SK-N-SH (cell line): ENCODE results near the gene SPATA33. TPM values are rescaled to one million over a fixed set of nuclear protein-coding genes. Genes with fewer than 3 reads are reported as not detected.

Experiments used
- CTCF ChIA-PET: fragments of 300-600, 350-600 bp; formaldehyde crosslinking; extraction: SDS; loops from one replicate; lab custom pipeline; 2021; lab: Yijun Ruan, JAX
- POLR2A ChIA-PET: fragments of 350-600 bp; sonication (Branson Sonifier 250); formaldehyde crosslinking; extraction: SDS; loops from one replicate; lab custom pipeline; 2020; ENCODE audit warnings: antibody characterized with exemption, inconsistent platforms; lab: Yijun Ruan, JAX
- DNase-seq: peaks from one replicate; pipeline ENCODE4 v3.0.0; 2012
- H2AFZ ChIP-seq: fragments of 200-600 bp; sonication (generic); 2 replicates; pipeline ENCODE4 v1.8.1; 2016; ENCODE audit warnings: antibody characterized with exemption, mild to moderate bottlenecking, low read depth
- H3F3A ChIP-seq: fragments of 200-600 bp; sonication (generic); replicated peaks from 2 replicates; pipeline ENCODE3; 2016; ENCODE audit warnings: antibody characterized with exemption, mild to moderate bottlenecking; ENCODE audit not compliant: insufficient read depth
- H3K27ac ChIP-seq, 2 experiments: fragments of 200-500 bp in 1 of 2; fragments of 200-600 bp in 1 of 2; sonication (Bioruptor generic) in 1 of 2; sonication (generic), shearing (Covaris generic) in 1 of 2; 2 replicates each; pipeline versions ENCODE4 v1.5.1 to v1.6.1; 2014 to 2016; ENCODE audit warnings: low read depth in 2 of 2, inconsistent platforms in 1 of 2, low read length in 1 of 2, mild to moderate bottlenecking in 1 of 2, mixed read lengths in 1 of 2
- H3K27me3 ChIP-seq: fragments of 200-600 bp; sonication (generic), shearing (Covaris generic); 2 replicates; pipeline ENCODE4 v1.6.1; 2016; ENCODE audit warnings: mixed run types; ENCODE audit not compliant: insufficient read depth
- H3K36me3 ChIP-seq, 2 experiments: fragments of 200-500 bp in 1 of 2; fragments of 200-600 bp in 1 of 2; sonication (Bioruptor generic) in 1 of 2; sonication (generic) in 1 of 2; replicated peaks in 1 of 2; 2 replicates each; pipeline versions ENCODE3 to v1.5.1; 2014 to 2016; ENCODE audit warnings: low read length in 1 of 2, mild to moderate bottlenecking in 1 of 2; ENCODE audit not compliant: insufficient read depth in 2 of 2, control insufficient read depth in 1 of 2
- H3K4me1 ChIP-seq, 2 experiments: fragments of 200-500 bp in 1 of 2; fragments of 200-600 bp in 1 of 2; sonication (Bioruptor generic) in 1 of 2; sonication (generic), shearing (Covaris generic) in 1 of 2; 2 replicates each; pipeline versions ENCODE4 v1.5.1 to v1.6.1; 2014 to 2016; ENCODE audit warnings: low read depth in 1 of 2, low read length in 1 of 2, mixed run types in 1 of 2; ENCODE audit not compliant: insufficient read depth in 2 of 2, control insufficient read depth in 1 of 2
- H3K4me2 ChIP-seq: fragments of 200-600 bp; sonication (generic), shearing (Covaris generic); 2 replicates; pipeline ENCODE4 v1.6.1; 2017; ENCODE audit warnings: mixed run types
- H3K4me3 ChIP-seq, 2 experiments: fragments of 200-500 bp in 1 of 2; fragments of 200-600 bp in 1 of 2; sonication (Bioruptor generic) in 1 of 2; sonication (generic), shearing (Covaris generic) in 1 of 2; 2 replicates each; pipeline versions ENCODE4 v1.5.1 to v1.8.1; 2014 to 2016; ENCODE audit warnings: low read depth in 2 of 2, inconsistent platforms in 1 of 2, low read length in 1 of 2, mild to moderate bottlenecking in 1 of 2, mixed read lengths in 1 of 2, moderate library complexity in 1 of 2
- H3K79me2 ChIP-seq: fragments of 200-600 bp; sonication (generic); 2 replicates; pipeline ENCODE4 v1.8.1; 2017; ENCODE audit warnings: mild to moderate bottlenecking; ENCODE audit not compliant: insufficient read depth
- H3K9ac ChIP-seq: fragments of 200-600 bp; sonication (generic); 2 replicates; pipeline ENCODE4 v1.6.1; 2017; ENCODE audit warnings: mixed run types
- H3K9me2 ChIP-seq: fragments of 200-600 bp; sonication (generic); 2 replicates; pipeline ENCODE4 v1.6.1; 2017; ENCODE audit warnings: mixed run types
- H3K9me3 ChIP-seq: fragments of 200-600 bp; sonication (generic); 2 replicates; pipeline ENCODE4 v1.6.1; 2017; ENCODE audit warnings: mixed run types, mild to moderate bottlenecking, moderate library complexity
- H4K20me1 ChIP-seq: fragments of 200-600 bp; sonication (generic); 2 replicates; pipeline ENCODE4 v1.6.1; 2017; ENCODE audit warnings: mild to moderate bottlenecking, mixed run types; ENCODE audit not compliant: insufficient read depth
- CHD2 ChIP-seq: fragments of 150-350 bp; IDR thresholded peaks from 2 replicates; pipeline ENCODE4 v1.6.1; 2018; ENCODE audit warnings: low read length; ENCODE audit not compliant: partially characterized antibody
- EP300 ChIP-seq, 2 experiments: IDR thresholded peaks; 2 replicates each; pipeline versions ENCODE4 v1.4.0 to v1.6.1; 2012; ENCODE audit warnings: borderline replicate concordance in 1 of 2, low read depth in 1 of 2, low read length in 1 of 2
- EZH2phosphoT487 ChIP-seq: fragments of 200-600 bp; sonication (generic); IDR thresholded peaks from 2 replicates; pipeline ENCODE4 v1.6.1; 2017; ENCODE audit warnings: low read depth, mixed run types, mild to moderate bottlenecking, antibody characterized with exemption, moderate library complexity, borderline replicate concordance
- FOXM1 ChIP-seq: IDR thresholded peaks from 2 replicates; pipeline ENCODE4 v1.4.0; 2012; ENCODE audit warnings: low read depth, mild to moderate bottlenecking
- GABPA ChIP-seq: IDR thresholded peaks from 2 replicates; pipeline ENCODE4 v1.4.0; 2012; ENCODE audit warnings: low read depth, mild to moderate bottlenecking
- JUND ChIP-seq: IDR thresholded peaks from 2 replicates; pipeline ENCODE4 v1.4.0; 2012
- MAX ChIP-seq: IDR thresholded peaks from 2 replicates; pipeline ENCODE4 v1.4.0; 2012; ENCODE audit warnings: low read depth
- NFIC ChIP-seq: IDR thresholded peaks from 2 replicates; pipeline ENCODE4 v1.4.0; 2012; ENCODE audit warnings: borderline replicate concordance
- NRF1 ChIP-seq: IDR thresholded peaks from 2 replicates; pipeline ENCODE4 v1.6.1; 2012; ENCODE audit warnings: low read depth, mild to moderate bottlenecking, low read length
- POLR2AphosphoS5 ChIP-seq: IDR thresholded peaks from 2 replicates; pipeline ENCODE4 v1.6.1; 2012; ENCODE audit warnings: low read depth, low read length
- RCOR1 ChIP-seq: fragments of 150-350 bp; IDR thresholded peaks from 2 replicates; pipeline ENCODE4 v1.6.1; 2017; ENCODE audit warnings: antibody characterized with exemption, low read length
- REST ChIP-seq: IDR thresholded peaks from 2 replicates; pipeline ENCODE4 v1.6.1; 2012; ENCODE audit warnings: mild to moderate bottlenecking, low read depth, low read length, moderate library complexity
- RFX5 ChIP-seq: IDR thresholded peaks from 2 replicates; pipeline ENCODE4 v1.6.1; 2012; ENCODE audit warnings: mild to moderate bottlenecking, improper control_type of control experiment, low read length
- SIN3A ChIP-seq: IDR thresholded peaks from 2 replicates; pipeline ENCODE4 v1.6.1; 2012; ENCODE audit warnings: low read depth, mild to moderate bottlenecking, low read length, moderate library complexity, borderline replicate concordance
- TAF1 ChIP-seq: IDR thresholded peaks from 2 replicates; pipeline ENCODE4 v1.6.1; 2012; ENCODE audit warnings: low read depth, mild to moderate bottlenecking, low read length, moderate library complexity, borderline replicate concordance
- TCF12 ChIP-seq: IDR thresholded peaks from 2 replicates; pipeline ENCODE4 v1.4.0; 2012
- USF1 ChIP-seq: IDR thresholded peaks from 2 replicates; pipeline ENCODE4 v1.4.0; 2012; ENCODE audit warnings: low read depth, borderline replicate concordance
- YY1 ChIP-seq: IDR thresholded peaks from 2 replicates; pipeline ENCODE4 v1.4.0; 2012; ENCODE audit warnings: low read depth, mild to moderate bottlenecking
- WGBS: methylation state at CpG from one replicate; pipeline ENCODE4 v1.1.6; 2017; ENCODE audit warnings: low lambda C conversion rate; 5-methylcytosine and 5-hydroxymethylcytosine counted together
- polyA plus RNA-seq, 3 experiments: library from polyadenylated mRNA; depleted of rRNA; stranded (reverse); fragments of >200 nt; gene quantifications; 2 replicates each; pipeline ENCODE4 v1.2.3, GENCODE V29; 2012

Gene SPATA33
- polyA plus RNA-seq, 1 of the 3 experiments (the other 2 are of a cell fraction) = 7.2 TPM

- WGBS = 100% methylated on average over 2 of the region's 13 CpGs
- H3K36me3 ChIP-seq = peaks cover 8 to 58% of the 10 kb centered on the region in 2 experiments
- H4K20me1 ChIP-seq = no peaks in the 10 kb centered on the region
- H3K79me2 ChIP-seq = peaks cover 33% of the 10 kb centered on the region
- H3K27ac ChIP-seq = no peak overlapping the region
- no peak overlapping the region for H3K4me2 ChIP-seq
- TF ChIP-seq USF1 (no peak), SIN3A (no peak), TAF1 (no peak)
- TF ChIP-seq, all 33 proteins: peak for 0
- Histone ChIP-seq H3F3A (peaks cover 3% of the 10 kb centered on the region), H3K27me3 (no peaks in the 10 kb centered on the region), H3K9me3 (no peaks in the 10 kb centered on the region), H3K4me3 (no peak overlapping the region), H3K9ac (no peak overlapping the region), H3K4me1 (peaks cover 4 to 13% of the 10 kb centered on the region in 2 experiments; a peak in 1 of 4 replicates), H2AFZ (no peak overlapping the region), H3K9me2 (no peaks in the 10 kb centered on the region)
- POLR2A ChIA-PET = no interaction called here
- DNase-seq = peak; percentile 8
- CTCF ChIA-PET = interaction anchor here (0.8 to 1.6 kb wide), 2 partner anchors 8 to 226 kb away, joined by 3 to 6 read pairs; partner anchors contain the start of gene MC1R
Measured at GRCh38 chr16:89691986-89692569, 34.4 kb downstream of the SPATA33 start.

- Histone ChIP-seq H3K4me3 (no peak overlapping the region), H3K79me2 (peaks cover 21% of the 10 kb centered on the region), H3K9ac (no peak overlapping the region), H3K27ac (no peak overlapping the region), H2AFZ (no peak overlapping the region), H3K4me2 (no peak overlapping the region), H3K27me3 (no peaks in the 10 kb centered on the region), H3K9me3 (no peaks in the 10 kb centered on the region), H3K9me2 (no peaks in the 10 kb centered on the region), H3K4me1 (peaks cover 0 to 15% of the 10 kb centered on the region in 2 experiments; a peak in 1 of 4 replicates), H3K36me3 (peaks cover 8 to 68% of the 10 kb centered on the region in 2 experiments), H3F3A (peaks cover 1% of the 10 kb centered on the region), H4K20me1 (no peaks in the 10 kb centered on the region)
- POLR2A ChIA-PET = no interaction called here
- WGBS = 90% methylated on average over 7 of the region's 11 CpGs
- DNase-seq = no peak
- CTCF ChIA-PET = no interaction called here
- TF ChIP-seq RFX5 (no peak), REST (no peak), TAF1 (no peak), GABPA (no peak), USF1 (no peak), RCOR1 (no peak), POLR2AphosphoS5 (no peak), SIN3A (no peak), CHD2 (no peak), NRF1 (no peak), FOXM1 (no peak), JUND (no peak), TCF12 (no peak), EP300 (IDR thresholded peaks at IDR 0.05; ENCODE audit: borderline replicate concordance in 1 of 2, low read depth in 1 of 2, low read length in 1 of 2) (no peak), NFIC (no peak), EZH2phosphoT487 (no peak), MAX (no peak), YY1 (no peak)
Measured at GRCh38 chr16:89693289-89693731, 35.7 kb downstream of the SPATA33 start.
